ENCODE measurements around the gene ABHD18. TPM values are rescaled to one million over a fixed set of nuclear protein-coding genes. Genes with fewer than 3 reads are reported as not detected.

Gene ABHD18
- total RNA-seq, 1 experiment from 2014 or later: 10.1 TPM

- BruUV-seq (replicated peaks): no TSS peak
- Histone ChIP-seq H3K36me3 (ENCODE audit: insufficient read depth, low read length, poor library complexity, severe bottlenecking) (no peaks in the 10 kb centered on the region), H3K27ac (ENCODE audit: low read depth, low read length, poor library complexity, severe bottlenecking) (no peak overlapping the region), H3K9me3 (ENCODE audit: low read depth, low read length, poor library complexity, severe bottlenecking) (no peaks in the 10 kb centered on the region), H3K4me1 (ENCODE audit: insufficient read depth, low read length, poor library complexity, severe bottlenecking) (no peaks in the 10 kb centered on the region), H3K27me3 (replicated peaks; ENCODE audit: insufficient read depth, low read depth, low read length, poor library complexity) (no peaks in the 10 kb centered on the region), H3K4me3 (ENCODE audit: low read depth, low read length, poor library complexity, severe bottlenecking) (no peak overlapping the region)
- no peak for DNase-seq (ENCODE audit: low spot score)
- CTCF ChIA-PET: no interaction called here
- TF ChIP-seq EZH2 (IDR thresholded peaks at IDR 0.05; ENCODE audit: borderline replicate concordance, low read depth, low read length, poor library complexity, severe bottlenecking) (no peak), CTCF (conservative IDR thresholded peaks at IDR 0.05; ENCODE audit: low read depth, low read length) (peak; percentile 25; the same call in 1 of the 2 replicates)
- intact Hi-C loops (cut with micrococcal nuclease; ENCODE audit: unreplicated experiment): no loop called here
- POLR2A ChIA-PET (ENCODE audit: low non-redundant PET): no interaction called here
These were observed 20.8 kb downstream of the ABHD18 start for GRCh38 chr4:127985989-127986388.

GRCh38 chr4:127988638-127989037, 23.4 kb downstream of the ABHD18 start:
- no peaks in the 10 kb centered on the region for H3K36me3 ChIP-seq (ENCODE audit: insufficient read depth, low read length, poor library complexity, severe bottlenecking)
- intact Hi-C loops (cut with micrococcal nuclease; ENCODE audit: unreplicated experiment): no loop called here

GRCh38 chr4:127993151-127993550, 27.9 kb downstream of the ABHD18 start:
- H3K9me3 ChIP-seq (ENCODE audit: low read depth, low read length, poor library complexity, severe bottlenecking): no peaks in the 10 kb centered on the region
- CTCF ChIA-PET: no interaction called here
- POLR2A ChIA-PET (ENCODE audit: low non-redundant PET): no interaction called here
- no TSS peak for BruUV-seq (replicated peaks)
- no peaks in the 10 kb centered on the region for H3K4me1 ChIP-seq (ENCODE audit: insufficient read depth, low read length, poor library complexity, severe bottlenecking)
- TF ChIP-seq CTCF (conservative IDR thresholded peaks at IDR 0.05; ENCODE audit: low read depth, low read length): no peak
- TF ChIP-seq EZH2 (IDR thresholded peaks at IDR 0.05; ENCODE audit: borderline replicate concordance, low read depth, low read length, poor library complexity, severe bottlenecking): no peak
- H3K27me3 ChIP-seq (replicated peaks; ENCODE audit: insufficient read depth, low read depth, low read length, poor library complexity): no peaks in the 10 kb centered on the region
- H3K4me3 ChIP-seq (ENCODE audit: low read depth, low read length, poor library complexity, severe bottlenecking): no peak overlapping the region
- no peaks in the 10 kb centered on the region for H3K36me3 ChIP-seq (ENCODE audit: insufficient read depth, low read length, poor library complexity, severe bottlenecking)
- intact Hi-C loops (cut with micrococcal nuclease; ENCODE audit: unreplicated experiment): no loop called here
- H3K27ac ChIP-seq (ENCODE audit: low read depth, low read length, poor library complexity, severe bottlenecking): no peak overlapping the region
- DNase-seq (ENCODE audit: low spot score): no peak

More at GRCh38 chr4:127988638-127989037, 23.4 kb downstream of the ABHD18 start:
- ChIA-PET POLR2A (ENCODE audit: low non-redundant PET) (no interaction called here), CTCF (no interaction called here)
- H3K27me3 ChIP-seq (replicated peaks; ENCODE audit: insufficient read depth, low read depth, low read length, poor library complexity): no peaks in the 10 kb centered on the region
- BruUV-seq (replicated peaks): no TSS peak
- no peaks in the 10 kb centered on the region for H3K9me3 ChIP-seq (ENCODE audit: low read depth, low read length, poor library complexity, severe bottlenecking)
- TF ChIP-seq EZH2 (IDR thresholded peaks at IDR 0.05; ENCODE audit: borderline replicate concordance, low read depth, low read length, poor library complexity, severe bottlenecking): no peak
- no peak for TF ChIP-seq CTCF (conservative IDR thresholded peaks at IDR 0.05; ENCODE audit: low read depth, low read length)
- H3K27ac ChIP-seq (ENCODE audit: low read depth, low read length, poor library complexity, severe bottlenecking): no peak overlapping the region
- no peak for DNase-seq (ENCODE audit: low spot score)
- H3K4me3 ChIP-seq (ENCODE audit: low read depth, low read length, poor library complexity, severe bottlenecking): no peak overlapping the region
- no peaks in the 10 kb centered on the region for H3K4me1 ChIP-seq (ENCODE audit: insufficient read depth, low read length, poor library complexity, severe bottlenecking)

All from A673 (cell line).